Measurements from ENCODE around the gene CST7.
"Not testable (repeated sequence)": the region's sequence is repeated elsewhere in the genome, so short reads cannot be mapped to it uniquely, and the experiment has no call there.

CST7 gene, protein sequence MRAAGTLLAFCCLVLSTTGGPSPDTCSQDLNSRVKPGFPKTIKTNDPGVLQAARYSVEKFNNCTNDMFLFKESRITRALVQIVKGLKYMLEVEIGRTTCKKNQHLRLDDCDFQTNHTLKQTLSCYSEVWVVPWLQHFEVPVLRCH

DNA sequence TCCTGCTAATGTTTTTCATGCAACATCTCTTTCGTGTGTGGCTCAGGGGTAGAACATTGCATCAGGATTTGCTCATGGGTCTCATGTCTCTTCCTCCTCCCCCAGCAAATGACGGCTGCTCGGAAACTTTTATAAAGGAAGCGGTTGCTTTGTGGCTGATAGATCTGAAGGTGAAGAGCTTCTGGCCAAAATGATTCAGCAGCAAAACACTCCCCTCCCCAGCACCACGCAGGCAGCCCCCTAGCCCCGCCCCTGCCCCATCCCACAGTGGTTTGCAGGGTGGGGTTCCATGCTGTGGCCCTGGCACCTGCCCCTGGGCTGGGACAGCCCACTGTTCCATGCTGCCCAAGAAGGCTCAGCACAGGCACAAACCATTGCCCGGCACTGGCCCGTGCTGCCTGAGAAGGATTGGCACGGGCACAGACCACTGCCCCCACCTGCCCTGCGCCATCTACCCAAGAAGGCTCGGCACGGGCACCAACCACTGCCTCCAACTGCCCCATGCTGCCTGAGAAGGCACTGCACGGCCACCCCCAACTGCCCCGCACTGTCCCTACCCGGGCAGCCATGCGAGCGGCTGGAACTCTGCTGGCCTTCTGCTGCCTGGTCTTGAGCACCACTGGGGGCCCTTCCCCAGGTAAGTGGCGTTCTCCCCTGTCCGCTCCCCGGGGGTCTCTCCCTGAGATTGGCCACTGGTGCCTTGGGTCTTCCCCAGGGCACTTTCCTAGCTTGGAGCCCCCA, at the start of gene CST7:
Gene CST7 (plus strand): TSS at position 331 of the 741 bp plus-strand sequence. CDS start 237 bp downstream, at position 568.
- DNase-seq, result no peak

DNA sequence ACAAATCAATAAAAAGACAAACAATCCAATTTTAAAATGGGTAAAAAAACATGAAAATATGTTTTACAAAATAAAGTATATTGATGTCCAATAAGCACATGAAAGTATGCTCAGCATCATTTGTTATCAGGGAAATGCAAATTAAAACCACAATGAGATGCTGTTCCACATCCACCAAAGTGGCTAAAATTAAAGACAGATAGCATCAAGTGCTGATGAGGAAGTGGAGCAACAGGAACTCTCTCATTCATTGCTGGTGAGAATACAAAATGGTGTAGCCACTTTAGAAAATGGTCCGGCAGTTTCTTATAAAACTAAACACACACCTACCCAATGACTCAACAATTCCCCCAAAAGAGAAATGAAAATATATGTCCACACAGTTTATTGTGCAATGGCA, 42.3 kb upstream of the CST7 start:
- no peak for DNase-seq

DNA sequence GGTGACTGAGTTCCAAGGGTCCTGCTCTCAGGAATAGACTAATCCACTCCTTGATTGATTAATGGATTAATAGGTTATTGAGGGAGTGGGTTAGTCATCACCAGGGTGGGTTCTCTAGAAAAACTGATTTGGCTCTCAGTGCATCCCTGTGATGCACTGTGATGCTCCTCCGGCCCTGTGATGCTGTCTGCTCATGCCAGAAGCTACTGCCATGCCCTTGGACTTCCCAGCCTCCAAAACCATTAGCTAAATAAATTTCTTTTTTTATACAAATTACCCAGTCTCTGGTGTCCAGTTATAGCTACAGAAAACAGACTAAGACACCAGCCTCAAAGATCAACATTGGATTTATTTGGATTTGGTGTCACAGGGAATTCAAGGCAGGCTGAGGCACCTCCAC, 40.4 kb upstream of the CST7 start:
- no peak for DNase-seq

DNA sequence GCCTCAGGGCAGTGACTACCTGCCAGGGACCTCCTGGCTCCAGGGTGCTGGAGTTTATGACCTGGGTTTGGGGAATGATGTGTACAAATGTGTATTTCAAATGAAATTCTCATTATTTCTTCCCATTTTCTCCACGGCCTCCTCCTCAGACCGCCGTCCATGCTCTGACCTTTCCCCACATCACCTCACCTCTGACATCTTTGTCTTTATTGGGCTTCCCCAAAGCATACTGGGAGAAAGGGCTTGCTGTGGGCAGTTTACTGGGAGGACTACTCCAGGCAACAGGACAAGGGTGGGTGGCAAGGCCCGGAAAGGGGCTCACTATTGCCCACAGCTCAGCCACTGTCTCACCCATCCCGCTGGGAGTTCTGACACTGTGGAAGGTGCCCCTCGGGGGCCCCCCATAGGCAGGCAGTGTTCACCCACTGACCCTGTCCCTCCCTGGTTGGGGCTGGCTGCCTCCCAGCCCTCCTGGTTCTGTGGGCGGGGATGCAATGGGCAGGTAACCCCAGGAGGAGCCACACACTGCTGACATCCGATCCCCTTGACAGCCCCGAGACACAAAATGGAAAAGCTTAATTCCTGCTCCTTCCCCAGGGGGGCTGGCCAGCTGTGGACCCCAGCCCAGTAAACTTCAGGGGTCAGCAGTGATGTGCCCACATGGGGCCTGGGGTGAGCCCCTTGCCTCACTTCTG, 39.8 kb upstream of the CST7 start:
- no peak for DNase-seq

DNA sequence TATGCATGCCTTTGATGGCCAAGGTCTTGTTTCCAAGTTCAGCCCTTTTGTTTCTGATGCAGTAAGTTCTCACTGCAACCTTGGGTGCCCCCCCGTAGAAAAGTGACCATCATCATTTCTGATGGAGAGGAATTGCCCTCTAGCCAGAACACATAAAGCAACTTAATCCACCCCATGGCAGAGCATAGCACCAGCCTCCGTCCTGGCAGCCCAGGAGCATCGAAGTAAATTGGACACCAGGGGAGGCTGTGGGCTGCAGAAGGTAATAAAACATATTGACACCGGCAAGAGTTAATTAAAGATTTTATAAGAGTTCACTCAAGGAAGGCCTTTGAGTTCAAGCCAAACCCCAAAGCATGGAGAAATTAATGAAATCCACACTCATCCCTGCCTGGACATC, 39.2 kb upstream of the CST7 start:
- DNase-seq, result no peak

DNA sequence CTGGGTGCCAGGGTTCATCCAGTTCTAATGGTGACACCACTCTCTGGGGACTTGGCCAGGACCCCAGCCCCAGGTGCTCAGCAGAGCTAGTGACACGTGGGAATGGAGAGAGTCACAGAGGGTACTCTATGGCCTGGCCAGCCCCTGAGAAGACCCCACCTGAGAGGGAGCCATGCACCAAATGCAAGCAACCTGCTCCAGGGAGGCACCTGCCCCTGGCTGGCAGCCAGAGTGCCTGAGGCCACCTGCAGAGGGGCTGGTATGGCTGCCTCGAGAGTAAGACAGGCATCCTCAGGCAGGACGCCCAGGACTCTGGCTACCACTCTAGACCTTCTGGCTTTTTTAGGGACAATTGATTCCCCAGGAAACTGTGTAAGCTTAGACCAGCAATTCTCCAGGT, 38.6 kb upstream of the CST7 start:
- no peak for DNase-seq

DNA sequence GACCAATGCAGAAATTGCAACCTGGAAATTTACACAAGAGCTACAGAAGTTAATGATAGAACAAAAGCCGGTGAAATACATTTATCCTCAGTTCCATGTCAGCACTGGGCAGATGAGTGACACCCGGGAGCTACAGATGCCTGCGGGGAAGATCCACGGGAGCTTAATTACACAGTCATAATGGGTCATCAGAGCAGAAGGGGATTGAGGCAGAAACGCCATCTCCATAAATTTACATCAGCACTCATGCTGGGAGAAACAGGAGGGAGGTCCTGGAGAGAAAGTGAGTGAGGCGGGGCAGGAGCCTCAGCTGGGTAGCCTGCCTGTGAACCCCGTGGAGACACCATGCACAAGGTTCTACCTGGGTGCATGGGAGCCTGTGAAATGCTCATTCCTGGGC, 37.6 kb upstream of the CST7 start:
- DNase-seq, result peak; percentile 12 to 26

DNA sequence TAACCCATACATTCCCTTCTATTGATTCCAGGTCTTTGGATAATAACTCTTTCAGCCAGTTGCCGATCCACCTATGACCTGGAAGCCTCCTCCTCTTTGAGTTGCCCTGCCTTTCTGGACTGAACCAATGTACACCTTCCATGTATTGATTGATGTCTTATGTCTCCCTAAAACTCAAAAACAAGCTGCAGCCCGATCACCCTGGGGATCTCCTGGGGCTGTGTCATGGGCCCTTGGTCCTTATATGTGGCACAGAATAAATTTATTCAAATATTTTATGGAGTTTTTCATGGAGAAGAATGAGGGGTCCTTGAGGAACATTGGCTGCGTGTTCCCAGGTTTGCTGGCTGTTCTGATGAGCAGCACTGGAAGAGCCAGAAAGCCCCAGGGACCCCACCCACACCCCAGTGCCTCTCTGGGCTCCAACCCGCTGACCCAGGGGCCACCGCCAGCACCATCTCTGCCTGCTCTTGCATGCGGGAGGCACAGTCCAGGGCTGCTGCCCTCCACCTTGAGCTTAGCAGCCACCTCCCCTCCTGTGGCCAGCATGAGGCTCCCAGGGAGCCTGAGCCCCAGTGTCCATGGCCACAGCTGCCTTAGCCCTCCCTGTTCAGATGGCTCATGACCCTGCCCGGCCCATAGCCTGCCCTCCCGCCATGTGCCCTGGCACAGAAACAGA, 36.5 kb upstream of the CST7 start:
- no peak for DNase-seq

DNA sequence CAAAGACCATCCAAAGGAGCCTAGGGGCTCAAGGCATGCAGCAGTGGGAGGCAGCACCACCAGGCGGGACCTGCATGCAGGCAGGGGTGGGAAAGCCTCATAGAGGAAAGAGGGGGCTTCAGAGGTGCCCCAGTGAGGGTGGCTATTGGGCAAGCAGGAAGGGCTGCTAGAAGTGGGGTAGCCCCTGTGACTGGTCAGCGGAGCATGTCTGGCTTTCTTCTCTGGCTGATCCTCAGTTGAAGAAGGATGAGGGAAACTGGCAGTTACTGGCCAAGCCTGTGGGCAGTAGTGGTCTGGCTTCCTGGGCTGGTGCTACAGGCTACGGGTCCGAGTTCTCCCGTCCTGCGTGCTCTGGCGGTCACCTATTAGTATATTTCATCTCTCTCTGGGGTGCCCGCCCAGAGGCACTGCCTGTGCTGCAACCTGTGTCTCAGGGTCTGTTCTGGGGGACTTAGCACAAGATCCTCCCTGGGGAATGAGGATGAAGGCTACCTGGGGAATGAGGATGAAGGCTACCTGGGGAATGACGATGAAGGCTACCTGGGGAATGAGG, 35.9 kb upstream of the CST7 start:
- no peak for DNase-seq

DNA sequence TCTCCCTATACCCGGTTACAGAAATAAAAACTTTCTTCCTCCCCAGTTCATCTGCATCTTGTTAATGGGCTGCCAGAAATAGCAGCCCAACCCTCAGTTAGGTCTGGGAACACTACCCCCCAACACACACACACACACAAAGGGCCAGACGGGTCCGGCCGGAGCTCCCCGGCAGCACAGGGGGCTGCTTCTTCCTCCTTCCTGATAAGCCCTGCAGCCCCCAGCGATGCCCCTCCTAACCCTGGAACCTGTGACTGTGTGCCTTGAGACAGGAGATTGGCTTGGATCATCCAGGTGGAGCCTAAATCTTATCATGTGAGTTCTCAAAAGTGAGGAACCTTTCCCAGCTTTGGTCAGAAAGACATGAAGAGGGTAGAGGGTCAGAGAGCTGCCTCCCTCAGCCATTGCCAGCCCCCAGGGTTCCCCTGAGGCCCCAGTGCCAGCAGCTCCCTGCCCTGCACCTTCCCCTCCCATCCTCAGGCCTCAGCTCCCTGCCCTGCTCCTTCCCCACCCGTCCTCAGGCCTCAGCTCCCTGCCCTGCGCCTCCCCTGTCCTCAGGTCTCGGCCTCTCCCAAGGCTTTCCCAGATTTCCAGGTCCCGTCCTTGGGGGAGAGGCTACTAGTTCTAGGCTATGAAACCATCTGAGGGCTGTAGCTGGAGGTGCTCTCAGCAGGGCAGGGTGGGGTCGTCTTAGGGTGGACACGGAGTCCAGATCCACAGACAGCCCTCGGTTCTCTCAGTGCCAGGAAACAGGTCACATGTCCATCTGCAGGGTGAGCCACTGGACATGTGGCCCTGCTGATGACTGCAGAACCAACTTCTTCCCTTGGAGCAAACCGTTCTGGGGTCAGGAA, 34.5 kb upstream of the CST7 start:
- no peak for DNase-seq

DNA sequence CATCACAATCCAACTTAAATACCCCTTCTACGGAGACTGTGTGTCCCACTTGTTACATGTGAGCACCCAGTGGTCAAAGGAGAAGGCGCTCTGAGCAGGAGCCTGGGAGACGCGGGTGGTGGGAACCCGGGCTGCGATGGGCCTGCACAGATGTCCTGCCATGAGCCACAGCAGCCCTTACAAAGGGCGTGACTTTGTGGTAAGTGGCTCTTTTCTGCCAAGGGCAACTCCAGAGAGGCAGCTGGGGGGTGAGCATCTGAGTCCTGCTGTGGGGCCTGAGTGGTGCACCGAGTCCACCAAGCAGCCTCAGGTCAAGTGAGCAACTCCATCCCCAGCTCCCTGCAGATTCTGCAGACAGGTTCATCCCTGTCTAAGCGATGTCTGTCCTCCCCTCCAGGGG, 33.6 kb upstream of the CST7 start:
- no peak for DNase-seq

DNA sequence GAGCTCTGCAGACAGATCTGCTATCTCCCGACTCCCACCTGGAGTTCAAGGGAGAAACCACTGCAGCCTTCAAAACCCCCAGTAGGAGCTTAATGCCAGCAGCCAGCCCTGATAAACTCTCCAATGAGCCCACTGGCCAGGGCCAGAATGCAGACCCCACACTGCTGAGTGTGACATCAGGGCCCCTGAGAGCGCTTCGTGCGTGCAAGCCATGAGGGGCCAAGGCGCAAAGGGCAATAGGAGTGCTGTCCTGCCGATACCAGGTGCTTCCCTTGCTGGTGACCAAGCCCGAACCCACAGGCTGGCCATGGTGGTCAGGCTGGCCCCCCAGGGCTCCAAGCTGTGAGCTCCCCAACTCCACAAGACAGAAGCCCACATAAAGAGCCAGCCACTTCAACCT, 33.2 kb upstream of the CST7 start:
- DNase-seq, result no peak

DNA sequence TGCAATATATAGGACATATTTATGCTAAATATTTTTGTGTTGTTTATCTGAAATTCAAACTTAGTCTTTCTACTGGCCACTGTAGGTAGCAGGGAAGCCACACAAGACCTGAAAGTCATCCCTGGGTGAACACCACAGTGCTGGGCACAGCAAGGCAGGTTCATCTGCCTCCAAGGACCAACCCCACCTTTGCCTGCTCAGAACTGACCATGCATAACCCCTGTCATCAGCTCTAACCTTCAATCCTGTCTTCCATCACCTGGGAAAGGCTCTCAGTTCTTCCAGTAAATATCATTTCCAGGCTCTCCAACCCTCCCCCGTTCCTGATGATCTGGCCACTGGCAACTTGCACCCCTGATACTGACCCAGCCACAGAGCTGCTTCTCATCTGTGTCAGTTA, 32.7 kb upstream of the CST7 start:
- DNase-seq, result no peak

DNA sequence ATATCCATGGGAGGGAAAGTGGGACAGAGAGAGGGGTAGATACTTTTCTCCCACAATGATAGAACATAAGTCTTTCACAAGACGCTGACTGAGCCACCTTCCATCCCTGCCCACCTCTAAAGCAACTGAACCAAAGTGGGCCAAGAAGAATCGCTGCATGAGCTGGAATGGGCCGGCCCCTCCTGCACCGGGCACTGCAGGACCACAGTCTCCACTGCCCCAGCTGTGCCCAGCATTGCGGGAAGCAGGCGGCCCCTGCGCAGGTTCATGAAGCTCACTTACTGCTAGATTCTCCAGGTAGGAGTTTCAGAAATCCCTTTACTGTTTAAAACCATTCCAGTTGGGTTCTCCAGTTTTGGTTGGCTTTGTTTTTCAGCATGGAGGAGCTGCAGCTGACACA, 32.0 kb upstream of the CST7 start:
- DNase-seq, result no peak

DNA sequence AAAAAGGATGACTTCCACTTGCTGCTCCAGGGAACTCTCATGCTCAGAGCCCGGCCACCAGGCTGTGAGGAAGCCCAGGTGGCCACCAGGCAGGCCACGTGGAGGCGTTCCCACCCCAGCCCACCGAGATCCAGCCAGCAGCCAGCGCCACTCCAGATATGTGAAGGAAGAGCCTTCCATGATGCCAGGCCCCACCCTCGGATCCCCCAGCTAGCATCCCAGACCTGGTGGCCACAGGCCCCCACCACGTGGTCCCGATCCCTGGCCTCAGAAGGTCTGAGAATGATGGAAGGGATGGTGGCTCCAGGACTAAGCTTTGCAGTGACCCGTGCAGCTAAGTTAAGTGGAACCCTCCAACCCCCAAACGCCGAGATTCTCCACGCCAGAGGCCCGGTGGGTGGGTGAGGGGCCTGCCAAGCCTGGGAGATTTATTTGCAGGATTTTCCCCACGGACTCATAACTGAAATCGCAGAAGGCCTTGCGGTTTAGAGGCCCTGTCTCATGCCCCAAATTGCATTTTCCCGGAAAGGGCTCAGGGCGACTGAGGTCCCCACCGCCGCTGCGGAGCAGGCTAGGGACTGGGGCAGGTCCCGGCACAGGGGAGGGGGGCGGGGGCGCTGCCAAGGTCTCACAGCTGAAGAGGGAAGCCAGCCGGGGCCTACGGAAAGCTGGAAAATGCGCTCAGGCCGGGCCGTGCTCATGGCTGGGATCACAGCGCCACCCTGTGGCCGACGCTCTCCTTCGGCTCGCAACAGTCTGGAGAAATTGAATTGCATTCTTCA, 31.1 kb upstream of the CST7 start:
- DNase-seq, result peak; percentile 57 to 94

DNA sequence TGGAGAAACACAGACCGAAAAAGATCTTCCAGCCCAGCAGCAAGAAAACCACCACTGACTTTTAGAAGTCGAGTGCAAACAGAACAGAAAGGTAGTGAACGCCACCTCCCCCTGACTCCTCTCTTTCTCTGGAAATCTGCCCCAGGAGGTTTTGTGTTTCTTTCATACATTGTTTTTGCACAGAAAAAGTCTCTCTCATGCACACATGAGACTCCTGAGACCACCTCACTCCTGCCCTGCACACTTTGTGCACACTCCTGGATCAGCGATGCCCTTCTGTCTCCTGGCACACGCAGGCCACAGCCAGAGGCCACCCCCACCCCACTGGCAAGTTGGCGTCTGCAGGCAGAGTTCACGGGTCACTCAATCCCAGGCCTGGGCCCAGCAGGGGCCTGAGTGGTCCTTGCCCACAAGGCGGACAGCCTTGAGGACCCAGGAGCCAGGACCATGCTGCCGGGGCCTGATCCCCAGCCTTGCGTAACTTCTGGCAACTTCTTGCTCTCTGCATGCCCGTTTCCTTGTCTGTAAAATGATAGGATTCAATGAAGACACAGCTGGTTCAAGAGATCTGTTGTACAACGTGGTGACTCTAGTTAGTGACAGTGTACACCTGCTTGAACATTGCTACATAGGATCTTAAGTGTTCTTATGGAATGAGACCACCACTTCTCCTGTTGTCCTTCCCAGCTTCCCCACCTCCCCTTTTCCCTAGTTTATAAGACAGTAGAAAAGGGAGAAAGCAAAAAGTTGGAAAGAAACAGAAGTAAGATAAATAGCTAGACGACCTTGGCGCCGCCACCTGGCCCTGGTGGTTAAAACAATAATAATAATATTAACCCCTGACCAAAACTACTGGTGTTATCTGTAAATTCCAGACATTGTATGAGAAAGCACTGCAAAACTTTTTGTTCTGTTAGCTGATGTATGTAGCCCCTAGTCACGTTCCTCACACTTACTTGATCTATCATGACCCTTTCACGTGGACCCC, 30.2 kb upstream of the CST7 start:
- DNase-seq, result no peak

DNA sequence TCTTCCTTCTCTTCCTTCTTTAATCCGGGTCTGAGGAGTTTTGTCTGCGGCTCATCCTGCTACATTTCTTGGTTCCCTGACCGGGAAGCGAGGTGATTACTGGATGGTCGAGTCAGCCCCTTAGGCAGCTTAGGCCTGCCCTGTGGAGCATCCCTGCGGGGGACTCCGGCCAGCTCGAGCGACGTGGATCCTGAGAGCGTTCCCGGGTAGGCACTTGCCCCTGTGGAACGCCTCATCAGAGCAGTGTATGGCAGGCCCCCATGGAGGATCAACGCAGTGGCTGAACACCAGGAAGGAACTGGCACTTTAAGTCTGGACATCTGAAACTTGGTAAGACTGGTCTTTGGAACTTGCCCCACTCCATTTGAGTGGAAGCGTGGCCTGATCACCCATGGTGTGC, 29.4 kb upstream of the CST7 start:
- not testable (repeated sequence) for DNase-seq

DNA sequence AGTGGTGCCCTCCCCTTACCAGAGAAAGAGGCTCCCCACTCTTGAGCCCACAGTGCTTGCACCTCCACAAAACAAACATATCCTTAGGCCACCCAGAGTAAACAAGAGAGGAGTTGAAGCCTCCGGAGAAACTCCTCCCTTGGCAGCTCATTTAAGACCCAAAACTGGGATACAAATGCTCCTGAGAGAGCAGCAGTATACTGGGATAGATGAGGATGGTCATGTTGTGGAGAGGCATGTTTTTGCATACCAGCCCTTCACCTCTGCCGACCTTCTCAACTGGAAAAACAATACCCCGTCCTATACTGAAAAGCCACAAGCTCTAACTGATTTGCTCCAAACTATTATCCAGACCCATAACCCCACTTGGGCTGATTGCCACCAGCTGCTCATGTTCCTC, 28.4 kb upstream of the CST7 start:
- DNase-seq, result not testable (repeated sequence)

DNA sequence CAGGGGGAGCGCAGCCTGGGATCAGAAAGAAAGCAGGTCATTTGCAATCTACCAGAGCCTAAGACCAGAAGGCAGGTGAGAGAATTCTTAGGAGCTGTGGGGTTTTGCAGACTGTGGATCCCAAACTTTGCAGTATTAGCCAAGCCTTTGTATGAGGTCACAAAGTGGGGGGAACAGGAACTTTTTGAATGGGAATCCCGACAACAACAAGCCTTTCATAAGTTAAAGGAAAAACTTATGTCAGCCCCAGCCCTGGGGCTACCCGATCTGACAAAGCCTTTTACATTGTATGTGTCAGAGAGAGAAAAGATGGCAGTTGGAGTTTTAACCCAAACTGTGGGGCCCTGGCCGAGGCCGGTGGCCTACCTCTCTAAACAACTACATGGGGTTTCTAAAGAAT, 19.8 kb upstream of the CST7 start:
- DNase-seq, result not testable (repeated sequence)
